IMR-90 (cell line): ENCODE data around the gene KIF5C. TPM values are rescaled to one million over a fixed set of nuclear protein-coding genes. Genes with fewer than 3 reads are reported as not detected.

Source experiments
- ATAC-seq: fragments of 200-7000 bp; cut with Tn5 transposase; 2 replicates; pipeline ENCODE4 v1.9.1; 2020; ENCODE audit warnings: low read depth, mild to moderate bottlenecking, moderate library complexity
- BruUV-seq: library from RNA; stranded (reverse); fragments of 400-500 nt; replicated peaks from 2 replicates; lab custom pipeline; 2021; lab: Mats Ljungman, UMichigan
- CTCF ChIA-PET: fragments of 300-600 bp; formaldehyde crosslinking; extraction: SDS; loops from one replicate; lab custom pipeline; 2021; ENCODE audit warnings: antibody characterized with exemption; lab: Yijun Ruan, JAX
- POLR2A ChIA-PET: fragments of 300-600 bp; sonication (Branson Sonifier 250); formaldehyde crosslinking; loops from one replicate; lab custom pipeline; 2022; ENCODE audit warnings: antibody characterized with exemption; ENCODE audit not compliant: unreplicated experiment; lab: Charles Lee
- DNase-seq: peaks from one replicate; pipeline ENCODE4 v3.0.0; 2013
- H2AFZ ChIP-seq: replicated peaks from 2 replicates; pipeline ENCODE3; 2013; ENCODE audit warnings: low read length, mild to moderate bottlenecking; ENCODE audit not compliant: poor library complexity
- H2AK5ac ChIP-seq: 2 replicates; pipeline ENCODE4 v1.6.1; 2013; ENCODE audit warnings: low read depth, low read length, inconsistent platforms
- H2AK9ac ChIP-seq: replicated peaks from 2 replicates; pipeline ENCODE3; 2013; ENCODE audit warnings: mild to moderate bottlenecking, low read depth, low read length, moderate library complexity; ENCODE audit not compliant: poor library complexity
- H2BK120ac ChIP-seq: 2 replicates; pipeline ENCODE4 v1.6.1; 2013; ENCODE audit warnings: low read depth, low read length, inconsistent platforms
- H2BK15ac ChIP-seq: 3 replicates; pipeline ENCODE4 v1.6.1; 2013; ENCODE audit warnings: low read depth, low read length, inconsistent platforms
- H2BK20ac ChIP-seq: 2 replicates; pipeline ENCODE4 v1.6.1; 2013; ENCODE audit warnings: low read depth, mild to moderate bottlenecking, inconsistent platforms, low read length, moderate library complexity
- H2BK5ac ChIP-seq: 2 replicates; pipeline ENCODE4 v1.6.1; 2013; ENCODE audit warnings: mild to moderate bottlenecking, low read depth, low read length, inconsistent platforms; ENCODE audit not compliant: poor library complexity, severe bottlenecking
- H3K14ac ChIP-seq: replicated peaks from 2 replicates; pipeline ENCODE4 v1.6.1; 2013; ENCODE audit warnings: low read depth, low read length, inconsistent platforms
- H3K18ac ChIP-seq: 2 replicates; pipeline ENCODE4 v1.6.1; 2013; ENCODE audit warnings: low read depth, low read length, control low read depth
- H3K23ac ChIP-seq: 2 replicates; pipeline ENCODE4 v1.6.1; 2013; ENCODE audit warnings: low read depth, low read length, inconsistent platforms
- H3K27ac ChIP-seq: 2 replicates; pipeline ENCODE4 v1.5.1; 2013; ENCODE audit warnings: mild to moderate bottlenecking, control low read depth, low read length; ENCODE audit not compliant: insufficient read depth
- H3K27me3 ChIP-seq: 2 replicates; pipeline ENCODE4 v1.6.1; 2013; ENCODE audit warnings: low read length; ENCODE audit not compliant: control insufficient read depth, insufficient read depth
- H3K36me3 ChIP-seq: 2 replicates; pipeline ENCODE4 v1.6.1; 2013; ENCODE audit warnings: low read length, mixed read lengths; ENCODE audit not compliant: control insufficient read depth, insufficient read depth
- H3K4ac ChIP-seq: 2 replicates; pipeline ENCODE4 v1.6.1; 2013; ENCODE audit warnings: low read depth, low read length, inconsistent platforms
- H3K4me1 ChIP-seq: 2 replicates; pipeline ENCODE4 v1.6.1; 2013; ENCODE audit warnings: low read length, mixed read lengths; ENCODE audit not compliant: control insufficient read depth, insufficient read depth
- H3K4me2 ChIP-seq: 2 replicates; pipeline ENCODE4 v1.6.1; 2013; ENCODE audit warnings: low read depth, mild to moderate bottlenecking, control low read depth, low read length, moderate library complexity
- H3K4me3 ChIP-seq: 2 replicates; pipeline ENCODE4 v1.5.1; 2013; ENCODE audit warnings: low read depth, mild to moderate bottlenecking, control low read depth, low read length, moderate library complexity; ENCODE audit not compliant: insufficient read depth
- H3K56ac ChIP-seq: 2 replicates; pipeline ENCODE4 v1.6.1; 2013; ENCODE audit warnings: low read length, inconsistent platforms; ENCODE audit not compliant: insufficient read depth; ENCODE audit errors: extremely low read depth
- H3K79me1 ChIP-seq, 2 experiments: 2 replicates each; pipeline ENCODE4 v1.6.1; 2013; ENCODE audit warnings: low read length in 2 of 2, inconsistent platforms in 1 of 2, low read depth in 1 of 2
- H3K9ac ChIP-seq: 2 replicates; pipeline ENCODE4 v1.6.1; 2013; ENCODE audit warnings: low read depth, low read length, control low read depth
- H3K9me1 ChIP-seq: 2 replicates; pipeline ENCODE4 v1.6.1; 2013; ENCODE audit warnings: low read length, inconsistent platforms; ENCODE audit not compliant: insufficient read depth
- H3K9me3 ChIP-seq: 2 replicates; pipeline ENCODE4 v1.6.1; 2013; ENCODE audit warnings: low read length; ENCODE audit not compliant: control insufficient read depth, insufficient read depth
- H4K20me1 ChIP-seq: 2 replicates; pipeline ENCODE4 v1.6.1; 2013; ENCODE audit warnings: low read length, inconsistent platforms; ENCODE audit not compliant: insufficient read depth
- H4K5ac ChIP-seq: 2 replicates; pipeline ENCODE4 v1.6.1; 2013; ENCODE audit warnings: mild to moderate bottlenecking, low read depth, low read length, control low read depth
- H4K8ac ChIP-seq, 2 experiments: 2 replicates each; pipeline ENCODE4 v1.6.1; 2013; ENCODE audit warnings: low read depth in 2 of 2, low read length in 2 of 2, control low read depth in 1 of 2, inconsistent platforms in 1 of 2
- H4K91ac ChIP-seq: 2 replicates; pipeline ENCODE4 v1.6.1; 2013; ENCODE audit warnings: low read depth, low read length, inconsistent platforms; ENCODE audit not compliant: insufficient read depth
- RCOR1 ChIP-seq: IDR thresholded peaks from 2 replicates; pipeline ENCODE4 v1.6.1; 2012; ENCODE audit warnings: mild to moderate bottlenecking, low read length, improper control_type of control experiment; ENCODE audit not compliant: insufficient replicate concordance
- WGBS, 2 experiments: methylation state at CpG; one replicate each; pipeline versions ENCODE4 v1.1.5 to v1.1.7; 2013; ENCODE audit warnings: missing lambda C conversion rate in 2 of 2; ENCODE audit not compliant: insufficient read length in 1 of 2; ENCODE audit errors: extremely low coverage in 2 of 2; 5-methylcytosine and 5-hydroxymethylcytosine counted together
- dilution Hi-C: fragments of 300-500 bp; cut with HindIII; formaldehyde crosslinking; loops from one replicate; pipeline ENCODE4 v1.14.3; 2018; ENCODE audit warnings: low sequenced_read_pairs; ENCODE audit not compliant: unreplicated experiment
- in situ Hi-C: fragments of 300-500 bp; cut with MboI; formaldehyde crosslinking; loops from 3 replicates; pipeline ENCODE4 v1.14.3; 2019; ENCODE audit warnings: low sequenced_read_pairs, inconsistent platforms, mixed read lengths
- intact Hi-C: fragments of 100-400 bp; cut with micrococcal nuclease; formaldehyde crosslinking; loops from 2 replicates; pipeline ENCODE4 v1.10.0; 2022
- polyA plus RNA-seq, 3 experiments: library from polyadenylated mRNA; depleted of rRNA; stranded (reverse); fragments of >200 nt; gene quantifications; 2 replicates each; pipeline ENCODE4 v1.2.3, GENCODE V29; 2012; ENCODE audit warnings: low replicate concordance in 1 of 3
- total RNA-seq: library from RNA; depleted of rRNA; stranded (reverse); fragments of >200 nt; gene quantifications from 2 replicates; pipeline ENCODE4 v1.2.3, GENCODE V29; 2012

KIF5C gene
- total and polyA plus RNA-seq, 2 of the 4 experiments (the other 2 are of a cell fraction) = 0.10 to 0.18 TPM

- no peak for TF ChIP-seq RCOR1
- H3K9me3 ChIP-seq = no peaks in the 10 kb centered on the region
- H2BK20ac ChIP-seq = no peak overlapping the region
- no peaks in the 10 kb centered on the region for H4K20me1 ChIP-seq
- POLR2A ChIA-PET = no interaction called here
- no peak overlapping the region for H2BK120ac ChIP-seq
- no peak overlapping the region for H3K4ac ChIP-seq
- no peak overlapping the region for H4K5ac ChIP-seq
- H2AK5ac ChIP-seq = no peak overlapping the region
- intact Hi-C loops = no loop called here
- no peaks in the 10 kb centered on the region for H3K36me3 ChIP-seq
- H3K79me1 ChIP-seq = no peaks in the 10 kb centered on the region
- H3K14ac ChIP-seq = no peak overlapping the region
- no peak overlapping the region for H4K8ac ChIP-seq
- no peak overlapping the region for H2AFZ ChIP-seq
- no peak overlapping the region for H3K27ac ChIP-seq
- BruUV-seq = no TSS peak
- CTCF ChIA-PET = no interaction called here
- in situ Hi-C loops = no loop called here
- H3K4me2 ChIP-seq = no peak overlapping the region
- ATAC-seq = no peak
- H2BK15ac ChIP-seq = no peak overlapping the region
- H2BK5ac ChIP-seq = no peak overlapping the region
- no peak for DNase-seq
- H4K91ac ChIP-seq = no peak overlapping the region
- no peak overlapping the region for H3K56ac ChIP-seq
- H3K27me3 ChIP-seq = no peaks in the 10 kb centered on the region
- H3K9me1 ChIP-seq = no peaks in the 10 kb centered on the region
- dilution Hi-C loops = no loop called here
- no peak overlapping the region for H3K18ac ChIP-seq
- H2AK9ac ChIP-seq = no peak overlapping the region
- H3K9ac ChIP-seq = no peak overlapping the region
- no CpG with 5 or more reads among the region's 4 CpGs for WGBS, 2 experiments
- no peak overlapping the region for H3K23ac ChIP-seq
- no peaks in the 10 kb centered on the region for H3K4me1 ChIP-seq
- H3K4me3 ChIP-seq = no peak overlapping the region
These were observed 33.0 kb upstream of the KIF5C start for GRCh38 chr2:148842050-148842449.
